ENCODE results near the gene SKIC8.

SKIC8 gene

GRCh38 chr15:78334845-78335244 is 35.4 kb upstream of the SKIC8 start:
- Histone ChIP-seq H3K4me2 (ENCODE audit: low read length) (no peak overlapping the region), H3K36me3 (replicated peaks; ENCODE audit: low read depth, low read length) (no peaks in the 10 kb centered on the region), H3K27me3 (ENCODE audit: low read depth, low read length) (peaks cover 17% of the 10 kb centered on the region), H3K4me3 (ENCODE audit: low read length) (no peak overlapping the region), H4K20me1 (ENCODE audit: insufficient read depth, low read length) (no peaks in the 10 kb centered on the region), H3K27ac (ENCODE audit: low read length) (no peak overlapping the region), H2AFZ (ENCODE audit: low read depth, low read length) (no peak overlapping the region), H3K9ac (ENCODE audit: low read length) (no peak overlapping the region), H3K9me3 (ENCODE audit: insufficient read depth, low read length) (no peaks in the 10 kb centered on the region), H3K4me1 (ENCODE audit: low read length) (peaks cover 6% of the 10 kb centered on the region; the same call in 1 of the 2 replicates), H3K79me2 (ENCODE audit: low read length) (no peaks in the 10 kb centered on the region)
- no peak for TF ChIP-seq CTCF (IDR thresholded peaks at IDR 0.05; ENCODE audit: low read depth, low read length)
- no peak for TF ChIP-seq EZH2phosphoT487 (IDR thresholded peaks at IDR 0.05; ENCODE audit: low read depth)

- no peak overlapping the region for H2AFZ ChIP-seq (ENCODE audit: low read depth, low read length)
- peaks cover 11% of the 10 kb centered on the region; the same call in 1 of the 2 replicates for H3K4me1 ChIP-seq (ENCODE audit: low read length)
- TF ChIP-seq CTCF (IDR thresholded peaks at IDR 0.05; ENCODE audit: low read depth, low read length) (no peak), EZH2phosphoT487 (IDR thresholded peaks at IDR 0.05; ENCODE audit: low read depth) (no peak)
- H3K9me3 ChIP-seq (ENCODE audit: insufficient read depth, low read length), result no peaks in the 10 kb centered on the region
- H3K36me3 ChIP-seq (replicated peaks; ENCODE audit: low read depth, low read length), result no peaks in the 10 kb centered on the region
- no peaks in the 10 kb centered on the region for H3K79me2 ChIP-seq (ENCODE audit: low read length)
- no peaks in the 10 kb centered on the region for H3K27me3 ChIP-seq (ENCODE audit: low read depth, low read length)
- H3K9ac ChIP-seq (ENCODE audit: low read length), result no peak overlapping the region
- H3K4me2 ChIP-seq (ENCODE audit: low read length), result no peak overlapping the region
- no peaks in the 10 kb centered on the region for H4K20me1 ChIP-seq (ENCODE audit: insufficient read depth, low read length)
- H3K27ac ChIP-seq (ENCODE audit: low read length), result no peak overlapping the region
- no peak overlapping the region for H3K4me3 ChIP-seq (ENCODE audit: low read length)
Measured at GRCh38 chr15:78329625-78330024, 30.2 kb upstream of the SKIC8 start.

- TF ChIP-seq CTCF (IDR thresholded peaks at IDR 0.05; ENCODE audit: low read depth, low read length) (no peak), EZH2phosphoT487 (IDR thresholded peaks at IDR 0.05; ENCODE audit: low read depth) (no peak)
- no peaks in the 10 kb centered on the region for H3K27me3 ChIP-seq (ENCODE audit: low read depth, low read length)
Measured at GRCh38 chr15:78327466-78327865, 28.1 kb upstream of the SKIC8 start.

GRCh38 chr15:78325092-78325843 is 25.9 kb upstream of the SKIC8 start:
- Histone ChIP-seq H3K4me3 (ENCODE audit: low read length) (no peak overlapping the region), H2AFZ (ENCODE audit: low read depth, low read length) (no peak overlapping the region), H3K9ac (ENCODE audit: low read length) (no peak overlapping the region), H3K36me3 (replicated peaks; ENCODE audit: low read depth, low read length) (no peaks in the 10 kb centered on the region), H3K4me2 (ENCODE audit: low read length) (no peak overlapping the region), H4K20me1 (ENCODE audit: insufficient read depth, low read length) (no peaks in the 10 kb centered on the region), H3K27me3 (ENCODE audit: low read depth, low read length) (no peaks in the 10 kb centered on the region), H3K4me1 (ENCODE audit: low read length) (peaks cover 10% of the 10 kb centered on the region; the same call in 1 of the 2 replicates), H3K79me2 (ENCODE audit: low read length) (no peaks in the 10 kb centered on the region), H3K27ac (ENCODE audit: low read length) (no peak overlapping the region), H3K9me3 (ENCODE audit: insufficient read depth, low read length) (no peaks in the 10 kb centered on the region)
- TF ChIP-seq CTCF (IDR thresholded peaks at IDR 0.05; ENCODE audit: low read depth, low read length) (no peak), EZH2phosphoT487 (IDR thresholded peaks at IDR 0.05; ENCODE audit: low read depth) (no peak)

More at GRCh38 chr15:78327466-78327865, 28.1 kb upstream of the SKIC8 start:
- no peak overlapping the region for H3K9ac ChIP-seq (ENCODE audit: low read length)
- H4K20me1 ChIP-seq (ENCODE audit: insufficient read depth, low read length), result no peaks in the 10 kb centered on the region
- no peak overlapping the region for H3K4me2 ChIP-seq (ENCODE audit: low read length)
- peaks cover 11% of the 10 kb centered on the region; the same call in 1 of the 2 replicates for H3K4me1 ChIP-seq (ENCODE audit: low read length)
- H3K36me3 ChIP-seq (replicated peaks; ENCODE audit: low read depth, low read length), result no peaks in the 10 kb centered on the region
- H3K9me3 ChIP-seq (ENCODE audit: insufficient read depth, low read length), result no peaks in the 10 kb centered on the region
- H2AFZ ChIP-seq (ENCODE audit: low read depth, low read length), result no peak overlapping the region
- H3K27ac ChIP-seq (ENCODE audit: low read length), result no peak overlapping the region
- H3K79me2 ChIP-seq (ENCODE audit: low read length), result no peaks in the 10 kb centered on the region
- H3K4me3 ChIP-seq (ENCODE audit: low read length), result no peak overlapping the region

Data from OCI-LY3 (cell line).